Measurements from ENCODE around the gene GRK5.

GRK5 gene

GRCh38 chr10:119352807-119353206 lies 145.4 kb downstream of the GRK5 start:
- ATAC-seq (replicated peaks; ENCODE audit: extremely low read depth, poor library complexity, severe bottlenecking) (no peak), DNase-seq (ENCODE audit: low spot score in 2 of 2) (no peak)
- H3K9me3 Mint-ChIP-seq = peaks cover 23% of the 10 kb centered on the region
- no peak overlapping the region for H3K27ac Mint-ChIP-seq (ENCODE audit: low read depth)
- no peak overlapping the region for H3K4me3 Mint-ChIP-seq
- H3K36me3 Mint-ChIP-seq (ENCODE audit: insufficient read depth) = peaks cover 2% of the 10 kb centered on the region
- no peaks in the 10 kb centered on the region for H3K27me3 Mint-ChIP-seq
- peaks cover 5% of the 10 kb centered on the region for H3K4me1 Mint-ChIP-seq

GRCh38 chr10:119353421-119353820 lies 146.1 kb downstream of the GRK5 start:
- Mint-ChIP-seq H3K27me3 (no peaks in the 10 kb centered on the region), H3K27ac (ENCODE audit: low read depth) (no peak overlapping the region), H3K4me3 (no peak overlapping the region), H3K9me3 (peaks cover 23% of the 10 kb centered on the region), H3K36me3 (ENCODE audit: insufficient read depth) (no peaks in the 10 kb centered on the region), H3K4me1 (peaks cover under 1% of the 10 kb centered on the region)
- no peak for ATAC-seq (replicated peaks; ENCODE audit: extremely low read depth, poor library complexity, severe bottlenecking)
- DNase-seq (ENCODE audit: low spot score in 2 of 2) = no peak

- H3K36me3 Mint-ChIP-seq (ENCODE audit: insufficient read depth) = peaks cover 2% of the 10 kb centered on the region
- DNase-seq (ENCODE audit: low spot score in 2 of 2) = no peak
- no peak for ATAC-seq (replicated peaks; ENCODE audit: extremely low read depth, poor library complexity, severe bottlenecking)
- H3K9me3 Mint-ChIP-seq = peaks cover 21% of the 10 kb centered on the region
- no peak overlapping the region for H3K4me3 Mint-ChIP-seq
- H3K27me3 Mint-ChIP-seq = no peaks in the 10 kb centered on the region
- H3K4me1 Mint-ChIP-seq = peaks cover 17% of the 10 kb centered on the region
- no peak overlapping the region for H3K27ac Mint-ChIP-seq (ENCODE audit: low read depth)
These were observed 148.6 kb downstream of the GRK5 start for GRCh38 chr10:119355930-119356329.

- DNase-seq (ENCODE audit: low spot score in 2 of 2) (no peak), ATAC-seq (replicated peaks; ENCODE audit: extremely low read depth, poor library complexity, severe bottlenecking) (no peak)
- peaks cover 17% of the 10 kb centered on the region for H3K4me1 Mint-ChIP-seq
- no peak overlapping the region for H3K4me3 Mint-ChIP-seq
- no peak overlapping the region for H3K27ac Mint-ChIP-seq (ENCODE audit: low read depth)
- peaks cover 2% of the 10 kb centered on the region for H3K36me3 Mint-ChIP-seq (ENCODE audit: insufficient read depth)
- H3K9me3 Mint-ChIP-seq = peaks cover 14% of the 10 kb centered on the region
- no peaks in the 10 kb centered on the region for H3K27me3 Mint-ChIP-seq
These were observed 150.2 kb downstream of the GRK5 start for GRCh38 chr10:119357412-119358151.

GRCh38 chr10:119358152-119358512 lies 150.8 kb downstream of the GRK5 start:
- Mint-ChIP-seq H3K27me3 (no peaks in the 10 kb centered on the region), H3K9me3 (peaks cover 14% of the 10 kb centered on the region), H3K36me3 (ENCODE audit: insufficient read depth) (peaks cover 2% of the 10 kb centered on the region), H3K4me1 (peaks cover 17% of the 10 kb centered on the region), H3K27ac (ENCODE audit: low read depth) (no peak overlapping the region), H3K4me3 (no peak overlapping the region)
- DNase-seq (ENCODE audit: low spot score in 2 of 2) = no peak
- ATAC-seq (replicated peaks; ENCODE audit: extremely low read depth, poor library complexity, severe bottlenecking) = no peak

- Mint-ChIP-seq H3K4me1 (peaks cover 17% of the 10 kb centered on the region), H3K27me3 (no peaks in the 10 kb centered on the region), H3K27ac (ENCODE audit: low read depth) (peak overlapping the region; percentile 32), H3K9me3 (peaks cover 14% of the 10 kb centered on the region), H3K4me3 (no peak overlapping the region), H3K36me3 (ENCODE audit: insufficient read depth) (peaks cover 2% of the 10 kb centered on the region)
- ATAC-seq (replicated peaks; ENCODE audit: extremely low read depth, poor library complexity, severe bottlenecking) = no peak
- DNase-seq (ENCODE audit: low spot score in 2 of 2) = no peak
These were observed 151.2 kb downstream of the GRK5 start for GRCh38 chr10:119358567-119358966.

- ATAC-seq (replicated peaks; ENCODE audit: extremely low read depth, poor library complexity, severe bottlenecking) (no peak), DNase-seq (ENCODE audit: low spot score in 2 of 2) (no peak)
- peaks cover 17% of the 10 kb centered on the region for H3K4me1 Mint-ChIP-seq
- H3K9me3 Mint-ChIP-seq = peaks cover 14% of the 10 kb centered on the region
- no peak overlapping the region for H3K4me3 Mint-ChIP-seq
- peaks cover 2% of the 10 kb centered on the region for H3K36me3 Mint-ChIP-seq (ENCODE audit: insufficient read depth)
- peak overlapping the region; percentile 32 for H3K27ac Mint-ChIP-seq (ENCODE audit: low read depth)
- H3K27me3 Mint-ChIP-seq = no peaks in the 10 kb centered on the region
These were observed 151.7 kb downstream of the GRK5 start for GRCh38 chr10:119359025-119359424.

- no peaks in the 10 kb centered on the region for H3K27me3 Mint-ChIP-seq
- DNase-seq (ENCODE audit: low spot score in 2 of 2) = no peak
- H3K4me1 Mint-ChIP-seq = peaks cover 23% of the 10 kb centered on the region
- peaks cover 14% of the 10 kb centered on the region for H3K9me3 Mint-ChIP-seq
- H3K36me3 Mint-ChIP-seq (ENCODE audit: insufficient read depth) = peaks cover 2% of the 10 kb centered on the region
- no peak overlapping the region for H3K4me3 Mint-ChIP-seq
- no peak for ATAC-seq (replicated peaks; ENCODE audit: extremely low read depth, poor library complexity, severe bottlenecking)
- H3K27ac Mint-ChIP-seq (ENCODE audit: low read depth) = peak overlapping the region; percentile 75
These were observed 153.0 kb downstream of the GRK5 start for GRCh38 chr10:119360181-119360921.

GRCh38 chr10:119361037-119361436 lies 153.7 kb downstream of the GRK5 start:
- Mint-ChIP-seq H3K4me1 (peaks cover 23% of the 10 kb centered on the region), H3K27me3 (no peaks in the 10 kb centered on the region), H3K9me3 (peaks cover 10% of the 10 kb centered on the region), H3K36me3 (ENCODE audit: insufficient read depth) (peaks cover 2% of the 10 kb centered on the region), H3K27ac (ENCODE audit: low read depth) (no peak overlapping the region), H3K4me3 (no peak overlapping the region)
- DNase-seq (ENCODE audit: low spot score in 2 of 2) = no peak
- ATAC-seq (replicated peaks; ENCODE audit: extremely low read depth, poor library complexity, severe bottlenecking) = no peak

GRCh38 chr10:119362122-119362521 lies 154.8 kb downstream of the GRK5 start:
- DNase-seq (ENCODE audit: low spot score in 2 of 2) (no peak), ATAC-seq (replicated peaks; ENCODE audit: extremely low read depth, poor library complexity, severe bottlenecking) (no peak)
- H3K36me3 Mint-ChIP-seq (ENCODE audit: insufficient read depth) = peaks cover 2% of the 10 kb centered on the region
- no peaks in the 10 kb centered on the region for H3K27me3 Mint-ChIP-seq
- H3K27ac Mint-ChIP-seq (ENCODE audit: low read depth) = no peak overlapping the region
- H3K4me1 Mint-ChIP-seq = peaks cover 23% of the 10 kb centered on the region
- no peak overlapping the region for H3K4me3 Mint-ChIP-seq
- H3K9me3 Mint-ChIP-seq = no peaks in the 10 kb centered on the region

GRCh38 chr10:119364645-119365600 lies 157.6 kb downstream of the GRK5 start:
- ATAC-seq (replicated peaks; ENCODE audit: extremely low read depth, poor library complexity, severe bottlenecking) (no peak), DNase-seq (ENCODE audit: low spot score in 2 of 2) (no peak)
- Mint-ChIP-seq H3K27me3 (no peaks in the 10 kb centered on the region), H3K4me1 (peaks cover 14% of the 10 kb centered on the region), H3K36me3 (ENCODE audit: insufficient read depth) (no peaks in the 10 kb centered on the region), H3K27ac (ENCODE audit: low read depth) (no peak overlapping the region), H3K4me3 (no peak overlapping the region), H3K9me3 (no peaks in the 10 kb centered on the region)

- H3K9me3 Mint-ChIP-seq = no peaks in the 10 kb centered on the region
- H3K36me3 Mint-ChIP-seq (ENCODE audit: insufficient read depth) = no peaks in the 10 kb centered on the region
- H3K4me1 Mint-ChIP-seq = peaks cover 16% of the 10 kb centered on the region
- H3K27ac Mint-ChIP-seq (ENCODE audit: low read depth) = no peak overlapping the region
- no peak for DNase-seq (ENCODE audit: low spot score in 2 of 2)
- H3K4me3 Mint-ChIP-seq = no peak overlapping the region
- no peaks in the 10 kb centered on the region for H3K27me3 Mint-ChIP-seq
- ATAC-seq (replicated peaks; ENCODE audit: extremely low read depth, poor library complexity, severe bottlenecking) = no peak
These were observed 158.6 kb downstream of the GRK5 start for GRCh38 chr10:119365773-119366599.
